PC-9 (cell line): ENCODE measurements around the gene ARHGEF7.

Experiments
- EZH2 ChIP-seq: fragments of 200-600 bp; sonication (generic); IDR thresholded peaks from 2 replicates; pipeline ENCODE4 v1.8.0; 2017; ENCODE audit warnings: antibody characterized with exemption, low read depth
- TF ChIP-seq, protein P1 (sequence below): fragments of 200-600 bp; sonication (generic); conservative IDR thresholded peaks from 2 replicates; pipeline ENCODE4 v1.6.1; 2017; ENCODE audit warnings: mixed run types, antibody characterized with exemption, mild to moderate bottlenecking, moderate library complexity

DNA sequence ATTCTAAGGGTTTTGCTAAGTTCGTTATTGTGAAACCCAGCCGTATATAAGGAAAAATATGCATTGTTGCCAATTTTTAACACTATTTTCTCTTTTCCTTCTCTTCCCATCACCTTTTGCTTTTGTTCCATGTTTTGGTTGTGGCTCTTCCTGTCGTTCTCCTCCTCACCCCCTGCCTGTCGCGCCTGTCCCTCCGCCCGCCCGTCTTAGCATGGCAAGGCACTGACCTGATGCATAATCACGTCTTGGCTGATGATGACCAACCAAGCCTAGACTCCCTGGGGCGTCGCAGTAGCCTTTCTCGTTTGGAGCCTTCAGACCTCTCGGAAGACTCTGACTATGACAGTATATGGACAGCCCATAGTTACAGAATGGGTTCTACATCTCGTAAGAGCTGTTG lies 176.8 kb downstream of the ARHGEF7 start:
- TF ChIP-seq, protein P1, sequence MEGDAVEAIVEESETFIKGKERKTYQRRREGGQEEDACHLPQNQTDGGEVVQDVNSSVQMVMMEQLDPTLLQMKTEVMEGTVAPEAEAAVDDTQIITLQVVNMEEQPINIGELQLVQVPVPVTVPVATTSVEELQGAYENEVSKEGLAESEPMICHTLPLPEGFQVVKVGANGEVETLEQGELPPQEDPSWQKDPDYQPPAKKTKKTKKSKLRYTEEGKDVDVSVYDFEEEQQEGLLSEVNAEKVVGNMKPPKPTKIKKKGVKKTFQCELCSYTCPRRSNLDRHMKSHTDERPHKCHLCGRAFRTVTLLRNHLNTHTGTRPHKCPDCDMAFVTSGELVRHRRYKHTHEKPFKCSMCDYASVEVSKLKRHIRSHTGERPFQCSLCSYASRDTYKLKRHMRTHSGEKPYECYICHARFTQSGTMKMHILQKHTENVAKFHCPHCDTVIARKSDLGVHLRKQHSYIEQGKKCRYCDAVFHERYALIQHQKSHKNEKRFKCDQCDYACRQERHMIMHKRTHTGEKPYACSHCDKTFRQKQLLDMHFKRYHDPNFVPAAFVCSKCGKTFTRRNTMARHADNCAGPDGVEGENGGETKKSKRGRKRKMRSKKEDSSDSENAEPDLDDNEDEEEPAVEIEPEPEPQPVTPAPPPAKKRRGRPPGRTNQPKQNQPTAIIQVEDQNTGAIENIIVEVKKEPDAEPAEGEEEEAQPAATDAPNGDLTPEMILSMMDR: no peak
- no peak for TF ChIP-seq EZH2
